Activated CD8-positive, alpha-beta T cell treated with anti-CD3 and anti-CD28 coated beads for 36 hours (primary cell): Measurements from ENCODE around the gene RNASE4. TPM values are rescaled to one million over a fixed set of nuclear protein-coding genes. Genes with fewer than 3 reads are reported as not detected.
A peak's percentile ranks its signal among the peaks of the same experiment; 100 is the strongest.

ENCODE experiments used
- ATAC-seq: fragments of 200-7000 bp; cut with Tn5 transposase; one replicate; pipeline ENCODE4 v1.10.0; 2021; ENCODE audit warnings: mild to moderate bottlenecking, moderate library complexity
- CTCF ChIA-PET: fragments of 350-600 bp; sonication (Branson Sonifier 250); formaldehyde crosslinking; loops from one replicate; lab custom pipeline; 2021; ENCODE audit warnings: antibody characterized with exemption; lab: Charles Lee
- POLR2A ChIA-PET: fragments of 350-600 bp; sonication (Branson Sonifier 250); formaldehyde crosslinking; loops from one replicate; lab custom pipeline; 2021; ENCODE audit warnings: antibody characterized with exemption; lab: Charles Lee
- DNase-seq: peaks from one replicate; pipeline ENCODE4 v3.0.0-alpha.2; 2020
- H3K27ac Mint-ChIP-seq: one replicate; pipeline ENCODE4 v1.8.0; 2021; ENCODE audit warnings: mild to moderate bottlenecking, mixed read lengths
- H3K27me3 Mint-ChIP-seq: one replicate; pipeline ENCODE4 v1.8.0; 2021; ENCODE audit warnings: mixed read lengths
- H3K36me3 Mint-ChIP-seq: one replicate; pipeline ENCODE4 v1.8.0; 2021; ENCODE audit warnings: low read depth, mixed read lengths
- H3K4me1 Mint-ChIP-seq: one replicate; pipeline ENCODE4 v1.8.0; 2021; ENCODE audit warnings: low read depth, mixed read lengths
- H3K4me3 Mint-ChIP-seq: one replicate; pipeline ENCODE4 v1.8.0; 2021; ENCODE audit warnings: mild to moderate bottlenecking, moderate library complexity, mixed read lengths
- H3K9me3 Mint-ChIP-seq: one replicate; pipeline ENCODE4 v1.8.0; 2021; ENCODE audit warnings: mixed read lengths
- intact Hi-C: fragments of 100-400 bp; cut with micrococcal nuclease; formaldehyde crosslinking; loops from one replicate; pipeline ENCODE4 v1.10.0; 2022
- total RNA-seq, 2 experiments: library from RNA; stranded (reverse); gene quantifications; one replicate each; pipeline ENCODE4 v1.2.3, GENCODE V29; 2021
- TF ChIP-seq, protein P1 (sequence below): fragments of 200-600 bp; IDR thresholded peaks from one replicate; pipeline ENCODE4 v1.8.0; 2022; ENCODE audit warnings: antibody characterized with exemption, mild to moderate bottlenecking

The RNASE4 gene
- total RNA-seq, 2 experiments from 2014 or later, result 1.0 to 1.1 TPM

DNA sequence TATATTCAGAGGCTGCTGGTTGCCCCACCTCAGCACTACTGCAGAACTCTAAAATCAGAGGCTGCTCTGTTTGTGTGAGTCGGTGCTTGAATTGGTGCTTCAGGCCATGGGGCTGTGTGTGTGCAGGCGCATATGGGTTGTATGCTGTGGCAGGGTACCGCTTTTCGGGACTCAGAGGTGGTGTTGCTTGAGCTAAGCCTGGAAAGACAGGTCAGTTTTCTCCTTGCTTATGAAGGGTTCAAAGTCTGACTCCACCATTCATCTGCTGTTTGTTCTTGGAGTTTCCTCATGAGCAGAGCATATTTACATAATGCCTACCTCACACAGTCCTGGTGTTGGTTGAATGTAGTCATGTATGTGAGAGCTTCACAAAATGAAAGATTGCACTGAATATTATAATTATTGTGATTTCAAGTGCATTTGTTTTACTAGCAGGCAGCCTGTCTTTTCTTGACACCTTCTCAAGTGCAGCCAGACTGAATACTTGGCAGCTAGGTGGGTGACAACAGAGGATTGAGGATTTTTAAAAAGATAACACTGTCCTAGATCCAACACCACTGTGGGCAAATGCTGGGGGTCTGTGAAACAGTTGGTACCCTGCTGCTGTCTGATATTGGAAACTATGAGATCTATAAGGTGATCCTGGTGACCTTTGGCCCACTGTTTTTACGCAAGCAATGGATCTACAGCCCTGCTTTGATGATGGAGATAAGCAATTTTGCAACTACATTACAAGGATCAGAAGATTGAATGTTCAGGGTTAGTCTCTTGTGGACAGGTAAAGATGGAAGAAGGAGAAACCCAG, 3.2 kb downstream of the RNASE4 start:
- H3K4me3 Mint-ChIP-seq, result no peak overlapping the region
- no peaks in the 10 kb centered on the region for H3K36me3 Mint-ChIP-seq
- intact Hi-C loops, result no loop called here
- H3K27me3 Mint-ChIP-seq, result no peaks in the 10 kb centered on the region
- no peak overlapping the region for H3K27ac Mint-ChIP-seq
- peaks cover 9% of the 10 kb centered on the region for H3K4me1 Mint-ChIP-seq
- H3K9me3 Mint-ChIP-seq, result no peaks in the 10 kb centered on the region
- TF ChIP-seq, protein P1, sequence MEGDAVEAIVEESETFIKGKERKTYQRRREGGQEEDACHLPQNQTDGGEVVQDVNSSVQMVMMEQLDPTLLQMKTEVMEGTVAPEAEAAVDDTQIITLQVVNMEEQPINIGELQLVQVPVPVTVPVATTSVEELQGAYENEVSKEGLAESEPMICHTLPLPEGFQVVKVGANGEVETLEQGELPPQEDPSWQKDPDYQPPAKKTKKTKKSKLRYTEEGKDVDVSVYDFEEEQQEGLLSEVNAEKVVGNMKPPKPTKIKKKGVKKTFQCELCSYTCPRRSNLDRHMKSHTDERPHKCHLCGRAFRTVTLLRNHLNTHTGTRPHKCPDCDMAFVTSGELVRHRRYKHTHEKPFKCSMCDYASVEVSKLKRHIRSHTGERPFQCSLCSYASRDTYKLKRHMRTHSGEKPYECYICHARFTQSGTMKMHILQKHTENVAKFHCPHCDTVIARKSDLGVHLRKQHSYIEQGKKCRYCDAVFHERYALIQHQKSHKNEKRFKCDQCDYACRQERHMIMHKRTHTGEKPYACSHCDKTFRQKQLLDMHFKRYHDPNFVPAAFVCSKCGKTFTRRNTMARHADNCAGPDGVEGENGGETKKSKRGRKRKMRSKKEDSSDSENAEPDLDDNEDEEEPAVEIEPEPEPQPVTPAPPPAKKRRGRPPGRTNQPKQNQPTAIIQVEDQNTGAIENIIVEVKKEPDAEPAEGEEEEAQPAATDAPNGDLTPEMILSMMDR, result no peak
- ChIA-PET CTCF (interaction anchor here (1.0 to 2.7 kb wide), 4 partner anchors 9 to 361 kb away, joined by 4 to 9 read pairs (median 6); no protein-coding TSS in a partner anchor), POLR2A (no interaction called here)
- ATAC-seq, result no peak
- no peak for DNase-seq

DNA sequence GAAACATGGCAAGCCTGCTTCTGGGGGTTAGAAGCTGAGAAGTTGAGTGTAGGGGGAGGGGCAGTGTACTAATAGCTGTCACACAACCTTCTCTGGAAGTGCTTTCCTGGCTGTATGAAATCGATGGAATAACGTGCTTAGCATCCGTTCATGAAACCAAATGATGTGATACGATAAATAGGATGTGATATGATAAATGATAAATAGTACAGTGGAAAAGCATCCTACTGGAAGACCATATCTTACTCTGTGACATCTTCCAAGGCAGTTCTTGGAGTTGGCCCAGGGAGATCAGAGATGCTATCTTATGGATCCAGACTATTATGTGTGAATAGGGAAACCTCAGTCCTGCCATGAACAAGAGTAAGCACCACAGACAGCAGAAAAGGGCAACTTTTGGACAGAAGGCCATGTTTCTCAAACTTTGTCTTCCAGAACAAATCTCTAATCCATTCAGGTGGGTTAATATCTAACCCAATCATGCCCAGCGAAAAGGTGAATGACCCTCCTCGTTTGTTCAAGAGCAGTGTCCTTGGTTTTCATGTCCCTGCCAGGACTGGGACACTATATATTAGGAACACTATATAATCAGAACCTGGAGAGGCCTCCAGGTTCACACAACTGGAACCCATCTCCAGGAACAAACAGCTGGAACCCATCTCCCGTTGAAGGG, 3.9 kb downstream of the RNASE4 start, which contains the start of gene ANG:
Gene ANG (plus strand): TSS at position 598 of the 673 bp plus-strand sequence. CDS start 4,801 bp downstream, outside the sequence.
- ChIA-PET CTCF (interaction anchor here (0.9 to 2.7 kb wide), 5 partner anchors 9 to 361 kb away, joined by 3 to 9 read pairs (median 4); no protein-coding TSS in a partner anchor), POLR2A (no interaction called here)
- intact Hi-C loops, result no loop called here
- Mint-ChIP-seq H3K36me3 (no peaks in the 10 kb centered on the region), H3K27me3 (peaks cover 2% of the 10 kb centered on the region), H3K9me3 (no peaks in the 10 kb centered on the region), H3K4me1 (peaks cover 9% of the 10 kb centered on the region), H3K27ac (no peak within 1 kb of the TSS), H3K4me3 (no peak within 1 kb of the TSS)
- DNase-seq (no peak), ATAC-seq (no peak)
- TF ChIP-seq, protein P1, result no peak

DNA sequence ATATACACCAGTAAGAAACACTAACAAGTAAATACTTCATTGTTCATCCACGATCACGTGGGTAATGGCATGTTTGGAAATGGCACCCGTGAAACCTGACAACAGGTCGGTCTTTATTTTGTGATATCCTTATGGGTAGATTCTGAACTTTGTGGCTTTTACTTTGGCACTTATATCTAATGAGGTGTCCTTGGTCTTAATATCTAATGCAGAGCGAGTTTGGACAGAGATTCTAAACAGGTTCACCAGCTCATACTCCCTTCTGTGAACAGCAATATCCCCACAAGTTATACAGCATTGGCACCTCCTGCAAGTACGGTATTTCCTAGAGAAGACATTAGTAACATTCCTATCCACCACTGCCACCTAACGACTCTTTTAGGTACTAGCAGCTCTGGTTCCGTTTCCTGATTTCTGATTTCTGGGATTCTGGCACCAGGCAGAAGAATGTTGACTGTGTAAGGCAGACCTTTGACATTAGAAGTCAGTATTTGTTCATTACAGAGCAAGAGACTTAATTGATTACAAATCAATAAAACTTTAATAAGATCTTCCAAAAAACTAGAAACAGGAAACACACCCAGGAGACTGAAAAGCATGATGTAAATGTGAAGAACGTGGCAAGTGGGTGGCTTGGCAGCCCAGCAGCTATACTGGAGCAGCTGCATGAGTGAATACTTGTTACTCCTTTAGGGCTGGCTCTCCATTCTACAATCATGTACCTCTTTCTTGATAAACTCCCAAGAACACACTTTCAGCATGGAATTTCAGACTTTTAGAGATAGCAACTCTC, 6.7 kb downstream of the RNASE4 start:
- TF ChIP-seq, protein P1, result peak; percentile 97
- intact Hi-C loops, result loop anchor here (1.0 to 5.0 kb wide), 2 partner anchors 28 to 159 kb away; no protein-coding TSS in a partner anchor
- no peaks in the 10 kb centered on the region for H3K36me3 Mint-ChIP-seq
- H3K27ac Mint-ChIP-seq, result no peak overlapping the region
- H3K4me1 Mint-ChIP-seq, result peaks cover 9% of the 10 kb centered on the region
- ChIA-PET POLR2A (interaction anchor here (0.7 to 0.9 kb wide), 2 partner anchors 12 to 70 kb away, joined by 3 to 4 read pairs; no protein-coding TSS in a partner anchor), CTCF (interaction anchor here (0.6 to 5.9 kb wide), 43 partner anchors 8 to 373 kb away, joined by 3 to 69 read pairs (median 4); partner anchors contain the start of genes APEX1, OSGEP, PARP2 and RNASE4)
- no peak overlapping the region for H3K4me3 Mint-ChIP-seq
- ATAC-seq (peak; percentile 90), DNase-seq (peak; percentile 47)
- H3K27me3 Mint-ChIP-seq, result peaks cover 4% of the 10 kb centered on the region
- no peaks in the 10 kb centered on the region for H3K9me3 Mint-ChIP-seq

DNA sequence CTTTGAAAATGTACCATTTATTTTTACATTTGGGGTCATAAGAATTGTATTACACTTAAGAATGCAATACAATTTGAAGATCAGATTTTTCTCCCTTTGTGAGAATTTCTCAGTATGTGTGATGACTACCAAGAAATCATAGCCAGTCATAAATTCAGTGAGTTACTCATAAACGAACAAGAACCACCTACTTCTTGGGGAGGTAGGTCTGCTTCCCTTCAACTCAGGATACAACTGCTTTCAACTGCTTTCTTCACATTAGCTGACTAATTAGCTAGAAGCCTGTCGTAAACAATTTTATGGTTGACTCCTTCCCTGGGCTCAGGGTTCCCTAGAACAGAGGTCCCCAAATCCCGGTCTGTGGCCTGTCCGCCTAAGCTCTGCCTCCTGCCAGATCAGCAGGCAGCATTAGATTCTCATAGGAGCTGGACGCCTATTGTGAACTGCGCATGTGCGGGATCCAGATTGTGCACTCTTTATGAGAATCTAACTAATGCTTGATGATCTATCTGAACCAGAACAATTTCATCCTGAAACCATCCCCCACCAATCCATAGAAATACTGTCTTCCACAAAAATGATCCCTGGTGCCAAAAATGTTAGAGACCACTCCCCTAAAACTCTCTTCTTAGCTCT, 7.9 kb downstream of the RNASE4 start:
- Mint-ChIP-seq H3K27ac (no peak overlapping the region), H3K27me3 (peaks cover 4% of the 10 kb centered on the region), H3K36me3 (no peaks in the 10 kb centered on the region), H3K4me1 (peaks cover 9% of the 10 kb centered on the region), H3K4me3 (no peak overlapping the region), H3K9me3 (no peaks in the 10 kb centered on the region)
- TF ChIP-seq, protein P1, result no peak
- ATAC-seq (peak; percentile 47), DNase-seq (no peak)
- CTCF ChIA-PET, result interaction anchor here (1.0 to 7.4 kb wide), 22 partner anchors 8 to 365 kb away, joined by 3 to 69 read pairs (median 8); partner anchors contain the start of gene RNASE4
- POLR2A ChIA-PET, result no interaction called here
- intact Hi-C loops, result loop anchor here (5.0 kb wide), 1 partner anchor 160 kb away; no protein-coding TSS in a partner anchor
